ENCODE results near the gene GTPBP1. TPM values are rescaled to one million over a fixed set of nuclear protein-coding genes. Genes with fewer than 3 reads are reported as not detected.

Gene GTPBP1
- total and polyA plus RNA-seq, 2 donors, result 16.0 to 16.2 TPM

GRCh38 chr22:38740116-38740723, 34.5 kb downstream of the GTPBP1 start:
- Histone ChIP-seq H3K36me3 (ENCODE audit: control insufficient read depth in 2 of 2, insufficient read depth in 2 of 2, low read length in 1 of 2) (peaks cover 92 to 96% of the 10 kb centered on the region in 2 donors), H3K9me3 (ENCODE audit: control insufficient read depth in 2 of 2, insufficient read depth in 1 of 2, low read length in 1 of 2) (peaks cover 0 to 2% of the 10 kb centered on the region in 2 donors), H3K27ac (ENCODE audit: low read depth in 1 of 2, low read length in 1 of 2) (no peak overlapping the region), H3K4me3 (ENCODE audit: low read length in 2 of 2) (no peak overlapping the region), H3K4me1 (ENCODE audit: control insufficient read depth in 2 of 2, insufficient read depth in 2 of 2, low read length in 2 of 2) (peaks cover 0 to 25% of the 10 kb centered on the region in 2 donors), H3K27me3 (ENCODE audit: control insufficient read depth in 2 of 2, insufficient read depth in 1 of 2, low read length in 1 of 2) (no peaks in the 10 kb centered on the region)
- DNase-seq (ENCODE audit: low read depth in 6 of 9, low spot score in 9 of 9), result no peak
- WGBS, result 98% methylated on average over 15 of the region's 15 CpGs

DNA sequence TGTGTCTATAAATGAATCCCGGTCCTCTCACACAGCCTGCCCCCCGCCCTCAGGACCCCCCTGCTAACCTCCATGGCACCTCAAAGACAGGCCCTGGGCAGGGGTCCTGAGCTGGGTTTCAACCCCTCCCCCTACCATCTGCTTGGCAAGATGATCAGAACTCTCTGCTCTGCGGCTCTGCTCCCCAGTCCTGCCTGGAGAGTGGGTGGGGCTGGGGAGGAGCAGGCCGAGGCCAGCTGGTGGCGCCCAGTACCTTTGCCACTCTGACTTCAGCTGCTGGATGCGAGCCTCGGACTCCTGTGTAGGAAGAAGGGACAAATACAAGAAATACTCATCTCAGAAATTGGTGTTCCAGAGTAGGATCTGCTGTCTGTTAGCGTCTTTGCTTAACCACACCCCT, 35.0 kb downstream of the GTPBP1 start:
- 97% methylated on average over 8 of the region's 8 CpGs for WGBS
- H3K4me3 ChIP-seq (ENCODE audit: low read length in 2 of 2), result no peak overlapping the region
- peaks cover 92 to 96% of the 10 kb centered on the region in 2 donors for H3K36me3 ChIP-seq (ENCODE audit: control insufficient read depth in 2 of 2, insufficient read depth in 2 of 2, low read length in 1 of 2)
- no peak overlapping the region for H3K27ac ChIP-seq (ENCODE audit: low read depth in 1 of 2, low read length in 1 of 2)
- no peaks in the 10 kb centered on the region for H3K27me3 ChIP-seq (ENCODE audit: control insufficient read depth in 2 of 2, insufficient read depth in 1 of 2, low read length in 1 of 2)
- peaks cover 0 to 20% of the 10 kb centered on the region in 2 donors for H3K4me1 ChIP-seq (ENCODE audit: control insufficient read depth in 2 of 2, insufficient read depth in 2 of 2, low read length in 2 of 2)
- DNase-seq (ENCODE audit: low read depth in 6 of 9, low spot score in 9 of 9), result no peak
- H3K9me3 ChIP-seq (ENCODE audit: control insufficient read depth in 2 of 2, insufficient read depth in 1 of 2, low read length in 1 of 2), result peaks cover 0 to 2% of the 10 kb centered on the region in 2 donors

DNA sequence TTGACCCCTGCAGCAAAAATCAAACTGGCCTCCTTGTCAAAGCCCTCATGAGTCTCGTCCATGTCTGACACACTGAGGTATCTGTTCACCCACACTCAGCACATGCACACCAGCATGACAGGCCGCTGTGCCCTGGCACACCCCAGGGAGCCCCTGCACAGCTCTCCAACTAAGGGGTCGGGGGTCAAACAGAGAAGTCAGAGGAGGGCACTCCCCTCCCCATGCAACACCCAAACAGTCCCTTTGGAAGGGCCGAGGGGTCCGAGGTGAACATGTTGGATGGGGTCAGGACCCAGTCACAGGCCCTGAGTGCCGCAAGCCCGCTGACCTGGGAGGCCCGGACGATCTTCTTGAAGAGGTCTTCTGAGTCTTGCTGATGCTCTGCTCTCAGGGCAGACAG, 35.4 kb downstream of the GTPBP1 start:
- DNase-seq (ENCODE audit: low read depth in 6 of 9, low spot score in 9 of 9), result no peak
- Histone ChIP-seq H3K4me3 (ENCODE audit: low read length in 2 of 2) (no peak overlapping the region), H3K4me1 (ENCODE audit: control insufficient read depth in 2 of 2, insufficient read depth in 2 of 2, low read length in 2 of 2) (peaks cover 0 to 16% of the 10 kb centered on the region in 2 donors), H3K27ac (ENCODE audit: low read depth in 1 of 2, low read length in 1 of 2) (no peak overlapping the region), H3K9me3 (ENCODE audit: control insufficient read depth in 2 of 2, insufficient read depth in 1 of 2, low read length in 1 of 2) (peaks cover 0 to 2% of the 10 kb centered on the region in 2 donors), H3K36me3 (ENCODE audit: control insufficient read depth in 2 of 2, insufficient read depth in 2 of 2, low read length in 1 of 2) (peaks cover 92 to 96% of the 10 kb centered on the region in 2 donors), H3K27me3 (ENCODE audit: control insufficient read depth in 2 of 2, insufficient read depth in 1 of 2, low read length in 1 of 2) (no peaks in the 10 kb centered on the region)
- WGBS, result 97% methylated on average over 9 of the region's 9 CpGs

GRCh38 chr22:38741576-38741975, 35.8 kb downstream of the GTPBP1 start:
- peaks cover 92 to 96% of the 10 kb centered on the region in 2 donors for H3K36me3 ChIP-seq (ENCODE audit: control insufficient read depth in 2 of 2, insufficient read depth in 2 of 2, low read length in 1 of 2)
- H3K4me1 ChIP-seq (ENCODE audit: control insufficient read depth in 2 of 2, insufficient read depth in 2 of 2, low read length in 2 of 2), result peaks cover 0 to 12% of the 10 kb centered on the region in 2 donors
- peaks cover 0 to 2% of the 10 kb centered on the region in 2 donors for H3K9me3 ChIP-seq (ENCODE audit: control insufficient read depth in 2 of 2, insufficient read depth in 1 of 2, low read length in 1 of 2)
- no peak overlapping the region for H3K4me3 ChIP-seq (ENCODE audit: low read length in 2 of 2)
- no peaks in the 10 kb centered on the region for H3K27me3 ChIP-seq (ENCODE audit: control insufficient read depth in 2 of 2, insufficient read depth in 1 of 2, low read length in 1 of 2)
- DNase-seq (ENCODE audit: low read depth in 6 of 9, low spot score in 9 of 9), result no peak
- H3K27ac ChIP-seq (ENCODE audit: low read depth in 1 of 2, low read length in 1 of 2), result no peak overlapping the region
- 97% methylated on average over 10 of the region's 10 CpGs for WGBS

DNA sequence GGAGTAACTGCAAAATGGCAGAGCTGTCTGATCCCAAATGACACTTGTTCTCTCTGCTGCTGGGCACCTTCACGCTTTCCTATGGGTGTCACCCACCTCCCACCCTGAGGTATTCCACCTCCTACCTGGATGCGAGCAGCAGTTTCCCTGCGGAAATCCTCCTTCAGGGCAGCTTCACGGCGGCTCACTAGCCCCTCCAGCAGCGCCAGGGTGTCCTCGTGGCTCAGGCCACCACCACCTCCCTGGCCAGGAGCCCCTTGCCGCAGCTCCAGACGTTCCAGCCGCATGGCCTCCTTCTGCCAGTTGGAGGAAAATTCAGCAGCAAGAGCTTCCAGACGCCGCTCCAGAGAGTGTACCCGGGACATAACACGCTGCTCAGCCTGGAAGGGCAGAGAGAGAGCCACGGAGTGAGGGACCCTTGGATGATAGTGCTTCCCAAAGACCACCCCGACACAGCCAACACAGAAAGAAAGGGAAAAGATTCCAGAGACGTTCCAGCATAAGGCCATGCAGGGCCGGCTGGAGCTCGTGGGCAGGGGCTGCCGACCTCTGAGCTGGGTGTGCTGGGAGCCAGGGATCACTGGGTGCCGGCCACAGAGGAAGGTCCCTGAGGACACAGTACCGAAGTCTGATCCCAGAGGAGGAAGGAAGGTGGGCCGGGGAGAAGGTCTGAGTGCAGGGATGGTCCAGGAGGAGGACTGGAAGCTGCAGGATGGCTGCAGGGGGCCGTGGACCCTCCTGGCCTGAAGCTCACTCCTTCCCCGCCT, 36.6 kb downstream of the GTPBP1 start:
- Histone ChIP-seq H3K4me1 (ENCODE audit: control insufficient read depth in 2 of 2, insufficient read depth in 2 of 2, low read length in 2 of 2) (peaks cover 0 to 4% of the 10 kb centered on the region in 2 donors), H3K9me3 (ENCODE audit: control insufficient read depth in 2 of 2, insufficient read depth in 1 of 2, low read length in 1 of 2) (peaks cover 0 to 2% of the 10 kb centered on the region in 2 donors), H3K36me3 (ENCODE audit: control insufficient read depth in 2 of 2, insufficient read depth in 2 of 2, low read length in 1 of 2) (peaks cover 87 to 94% of the 10 kb centered on the region in 2 donors), H3K27ac (ENCODE audit: low read depth in 1 of 2, low read length in 1 of 2) (no peak overlapping the region), H3K27me3 (ENCODE audit: control insufficient read depth in 2 of 2, insufficient read depth in 1 of 2, low read length in 1 of 2) (no peaks in the 10 kb centered on the region), H3K4me3 (ENCODE audit: low read length in 2 of 2) (no peak overlapping the region)
- WGBS, result over 99% methylated on average over 25 of the region's 25 CpGs
- no peak for DNase-seq (ENCODE audit: low read depth in 6 of 9, low spot score in 9 of 9)

DNA sequence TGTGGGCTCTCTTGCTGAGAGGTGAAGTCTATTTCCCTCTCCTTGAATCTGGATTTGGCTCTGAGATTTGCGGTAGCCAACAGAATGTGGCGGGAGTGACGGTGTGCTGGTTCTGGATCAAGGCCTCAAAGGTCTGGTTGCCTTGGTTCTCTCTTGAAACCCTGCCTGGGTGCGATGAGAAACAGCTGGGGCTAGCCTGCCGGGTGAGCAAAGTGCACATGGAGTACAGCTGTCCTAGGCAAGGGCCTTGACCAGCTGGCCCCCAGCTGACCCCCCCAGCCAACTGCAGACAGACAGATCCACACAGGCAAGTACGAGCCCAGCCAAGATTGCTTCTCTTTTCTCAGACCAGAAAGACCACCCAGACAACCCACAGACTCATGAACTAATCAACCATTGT, 39.2 kb downstream of the GTPBP1 start:
- 98% methylated on average over 6 of the region's 6 CpGs for WGBS
- no peak overlapping the region for H3K27ac ChIP-seq (ENCODE audit: low read depth in 1 of 2, low read length in 1 of 2)
- no peak overlapping the region for H3K4me3 ChIP-seq (ENCODE audit: low read length in 2 of 2)

GRCh38 chr22:38745676-38746460, 40.1 kb downstream of the GTPBP1 start:
- 98% methylated on average over 14 of the region's 14 CpGs for WGBS
- no peak overlapping the region for H3K4me3 ChIP-seq (ENCODE audit: low read length in 2 of 2)
- peaks cover under 1 to 9% of the 10 kb centered on the region in 2 donors for H3K4me1 ChIP-seq (ENCODE audit: control insufficient read depth in 2 of 2, insufficient read depth in 2 of 2, low read length in 2 of 2)
- H3K9me3 ChIP-seq (ENCODE audit: control insufficient read depth in 2 of 2, insufficient read depth in 1 of 2, low read length in 1 of 2), result peaks cover 0 to 2% of the 10 kb centered on the region in 2 donors
- no peak overlapping the region for H3K27ac ChIP-seq (ENCODE audit: low read depth in 1 of 2, low read length in 1 of 2)
- H3K36me3 ChIP-seq (ENCODE audit: control insufficient read depth in 2 of 2, insufficient read depth in 2 of 2, low read length in 1 of 2), result peaks cover 84 to 93% of the 10 kb centered on the region in 2 donors
- H3K27me3 ChIP-seq (ENCODE audit: control insufficient read depth in 2 of 2, insufficient read depth in 1 of 2, low read length in 1 of 2), result no peaks in the 10 kb centered on the region
- no peak for DNase-seq (ENCODE audit: low read depth in 6 of 9, low spot score in 9 of 9)

More for the DNA sequence above, 39.2 kb downstream of the GTPBP1 start:
- Histone ChIP-seq H3K27me3 (ENCODE audit: control insufficient read depth in 2 of 2, insufficient read depth in 1 of 2, low read length in 1 of 2) (no peaks in the 10 kb centered on the region), H3K9me3 (ENCODE audit: control insufficient read depth in 2 of 2, insufficient read depth in 1 of 2, low read length in 1 of 2) (peaks cover 0 to 2% of the 10 kb centered on the region in 2 donors), H3K4me1 (ENCODE audit: control insufficient read depth in 2 of 2, insufficient read depth in 2 of 2, low read length in 2 of 2) (peaks cover 0 to 3% of the 10 kb centered on the region in 2 donors), H3K36me3 (ENCODE audit: control insufficient read depth in 2 of 2, insufficient read depth in 2 of 2, low read length in 1 of 2) (peaks cover 84 to 93% of the 10 kb centered on the region in 2 donors)
- DNase-seq (ENCODE audit: low read depth in 6 of 9, low spot score in 9 of 9), result no peak

DNA sequence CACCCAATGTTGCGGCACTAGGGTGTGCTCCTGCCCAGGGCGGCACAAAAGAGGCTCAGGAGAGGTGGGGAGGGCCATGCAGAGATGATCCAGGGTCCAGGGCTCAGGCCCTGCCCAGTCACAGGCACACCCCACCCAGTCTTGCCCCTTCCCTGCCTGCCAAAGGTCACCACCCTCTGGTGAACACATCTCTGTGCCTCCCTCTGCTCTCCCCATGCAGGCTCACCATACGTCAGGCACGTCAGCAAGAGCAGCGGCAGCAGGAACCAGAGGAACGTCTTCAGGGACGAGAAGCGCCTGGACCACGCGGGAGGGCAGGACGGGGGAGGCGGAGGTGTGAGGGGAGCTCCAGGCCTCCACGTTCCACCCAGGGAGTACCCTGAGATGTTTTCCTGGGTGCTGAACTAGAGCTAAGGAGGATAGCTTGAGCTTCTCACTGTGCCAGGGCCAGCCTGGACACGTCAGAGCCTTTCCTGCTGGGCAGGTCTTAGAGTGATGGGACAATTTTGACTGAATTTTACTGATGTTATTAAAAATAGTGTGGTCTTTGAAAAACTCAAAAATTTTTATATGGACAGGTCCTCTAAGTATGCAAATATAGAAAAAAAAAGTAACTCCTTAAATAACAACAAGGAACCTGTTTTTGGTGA, 42.9 kb downstream of the GTPBP1 start:
- Histone ChIP-seq H3K4me1 (ENCODE audit: control insufficient read depth in 2 of 2, insufficient read depth in 2 of 2, low read length in 2 of 2) (peaks cover 26 to 36% of the 10 kb centered on the region in 2 donors), H3K27me3 (ENCODE audit: control insufficient read depth in 2 of 2, insufficient read depth in 1 of 2, low read length in 1 of 2) (no peaks in the 10 kb centered on the region), H3K27ac (ENCODE audit: low read depth in 1 of 2, low read length in 1 of 2) (no peak overlapping the region), H3K4me3 (ENCODE audit: low read length in 2 of 2) (no peak overlapping the region), H3K9me3 (ENCODE audit: control insufficient read depth in 2 of 2, insufficient read depth in 1 of 2, low read length in 1 of 2) (peaks cover 0 to 6% of the 10 kb centered on the region in 2 donors), H3K36me3 (ENCODE audit: control insufficient read depth in 2 of 2, insufficient read depth in 2 of 2, low read length in 1 of 2) (peaks cover 71 to 93% of the 10 kb centered on the region in 2 donors)
- WGBS, result 94% methylated on average over 14 of the region's 14 CpGs
- no peak for DNase-seq (ENCODE audit: low read depth in 6 of 9, low spot score in 9 of 9)
